T47D (cell line): ENCODE data around the gene EMILIN3.

ENCODE experiments used
- DNase-seq, 2 experiments: peaks; one replicate each; pipeline versions ENCODE4 v3.0.0 to v3.0.0-alpha.2; 2011 to 2012; ENCODE audit warnings: low read depth in 1 of 2, low spot score in 1 of 2
- JUND ChIP-seq: IDR thresholded peaks from 2 replicates; pipeline ENCODE4 v1.6.1; 2012; ENCODE audit warnings: low read depth
- in situ Hi-C: cut with HindIII; loops from 2 replicates; pipeline ENCODE4 v1.10.0; 2016; ENCODE audit warnings: low sequenced_read_pairs, low pct_unique_long_range_greater_than_20kb

Gene EMILIN3

GRCh38 chr20:41382791-41383305 lies 16.2 kb upstream of the EMILIN3 start:
- in situ Hi-C loops = no loop called here
- no peak for TF ChIP-seq JUND

GRCh38 chr20:41380551-41381193 lies 14.1 kb upstream of the EMILIN3 start:
- in situ Hi-C loops = no loop called here
- TF ChIP-seq JUND = no peak
- DNase-seq = peak in 1 of 2 experiments; percentile 40

More at GRCh38 chr20:41382791-41383305, 16.2 kb upstream of the EMILIN3 start:
- no peak for DNase-seq

GRCh38 chr20:41379551-41379950 lies 12.9 kb upstream of the EMILIN3 start:
- TF ChIP-seq JUND = no peak
- no peak for DNase-seq
- in situ Hi-C loops = no loop called here

- in situ Hi-C loops = no loop called here
- DNase-seq = no peak
- no peak for TF ChIP-seq JUND
Observed at GRCh38 chr20:41377275-41377674, 10.7 kb upstream of the EMILIN3 start.

- no peak for TF ChIP-seq JUND
- in situ Hi-C loops = no loop called here
- DNase-seq = no peak
Observed at GRCh38 chr20:41376349-41376748, 9.7 kb upstream of the EMILIN3 start.

GRCh38 chr20:41375846-41376245 lies 9.2 kb upstream of the EMILIN3 start:
- no peak for TF ChIP-seq JUND
- in situ Hi-C loops = no loop called here
- no peak for DNase-seq

- in situ Hi-C loops = no loop called here
- no peak for TF ChIP-seq JUND
Observed at GRCh38 chr20:41373931-41374920, 7.6 kb upstream of the EMILIN3 start.

GRCh38 chr20:41373251-41373783 lies 6.7 kb upstream of the EMILIN3 start:
- in situ Hi-C loops = no loop called here
- no peak for TF ChIP-seq JUND
- DNase-seq = no peak

More at GRCh38 chr20:41373931-41374920, 7.6 kb upstream of the EMILIN3 start:
- no peak for DNase-seq

- DNase-seq = no peak
- in situ Hi-C loops = no loop called here
- no peak for TF ChIP-seq JUND
Observed at GRCh38 chr20:41371371-41371770, 4.8 kb upstream of the EMILIN3 start.

- in situ Hi-C loops = no loop called here
- DNase-seq = no peak
- TF ChIP-seq JUND = no peak
Observed at GRCh38 chr20:41370176-41370575, 3.6 kb upstream of the EMILIN3 start.

- no peak for DNase-seq
- no peak for TF ChIP-seq JUND
- in situ Hi-C loops = no loop called here
Observed at GRCh38 chr20:41369673-41370072, 3.1 kb upstream of the EMILIN3 start.

- DNase-seq = no peak
- in situ Hi-C loops = no loop called here
- TF ChIP-seq JUND = no peak
Observed at GRCh38 chr20:41367956-41368355, 1.3 kb upstream of the EMILIN3 start.

GRCh38 chr20:41367393-41367695 lies 726 bp upstream of the EMILIN3 start:
- DNase-seq = no peak
- no peak for TF ChIP-seq JUND
- in situ Hi-C loops = no loop called here
